ENCODE measurements around the gene MNT. TPM values are rescaled to one million over a fixed set of nuclear protein-coding genes. Genes with fewer than 3 reads are reported as not detected.

Gene MNT
- total RNA-seq = 7.4 and 11.8 TPM in 2 replicates

GRCh38 chr17:2400877-2401425, at the start of gene MNT:
Gene MNT (minus strand): TSS chr17:2401060. CDS start chr17:2400712, 348 bp downstream.

GRCh38 chr17:2336852-2337543, 63.9 kb downstream of the MNT start, which contains the start of gene SGSM2:
Gene SGSM2 (plus strand): TSS chr17:2337501. CDS start chr17:2337689, 188 bp downstream.

GRCh38 chr17:2336215-2336851, 64.5 kb downstream of the MNT start, which contains the start of gene TSR1:
Gene TSR1 (minus strand): TSS chr17:2336457. CDS start chr17:2336427, 30 bp downstream.

Other genes with a start within 250 kb of the MNT start
- gene SMG6, start 97.3 kb downstream of the MNT start, total RNA-seq = 32.0 and 33.2 TPM in 2 replicates
- gene SRR, start 97.1 kb downstream of the MNT start, total RNA-seq = 18.0 and 18.7 TPM in 2 replicates
- gene TSR1, start 64.6 kb downstream of the MNT start, total RNA-seq = 32.5 and 39.8 TPM in 2 replicates
- 34.7 and 51.5 TPM in 2 replicates for gene SGSM2, start 63.6 kb downstream of the MNT start, total RNA-seq
- 8.6 and 10.4 TPM in 2 replicates for gene METTL16, start 110.8 kb upstream of the MNT start, total RNA-seq
- 90.5 and 129 TPM in 2 replicates for gene PAFAH1B1, start 192.6 kb upstream of the MNT start, total RNA-seq